Activated T-cell treated with anti-CD3 and anti-CD28 coated beads, Interleukin-2, amount 50 U/mL, for 24 hours (primary cell): ENCODE results near the gene ADH1C.
"Not testable (repeated sequence)": the region's sequence is repeated elsewhere in the genome, so short reads cannot be mapped to it uniquely, and the experiment has no call there.

Source experiments
- DNase-seq: peaks from one replicate; pipeline ENCODE4 v3.0.0-alpha.2; 2020
- H3K27ac Mint-ChIP-seq: 2 replicates; pipeline ENCODE4 v1.8.0; 2020; ENCODE audit warnings: mild to moderate bottlenecking, mixed read lengths
- H3K27me3 Mint-ChIP-seq: 2 replicates; pipeline ENCODE4 v1.8.0; 2020; ENCODE audit warnings: mixed read lengths
- H3K36me3 Mint-ChIP-seq: 2 replicates; pipeline ENCODE4 v1.8.0; 2020; ENCODE audit warnings: low read depth, mixed read lengths
- H3K4me1 Mint-ChIP-seq: 2 replicates; pipeline ENCODE4 v1.8.0; 2020; ENCODE audit warnings: low read depth, mixed read lengths
- H3K4me3 Mint-ChIP-seq: 2 replicates; pipeline ENCODE4 v1.8.0; 2020; ENCODE audit warnings: mild to moderate bottlenecking, moderate library complexity, mixed read lengths
- H3K9me3 Mint-ChIP-seq: 2 replicates; pipeline ENCODE4 v1.8.0; 2020; ENCODE audit warnings: mixed read lengths

Gene ADH1C

GRCh38 chr4:99372464-99372863 is 19.9 kb upstream of the ADH1C start:
- DNase-seq, H3K36me3 Mint-ChIP-seq, H3K4me1 Mint-ChIP-seq, H3K27ac Mint-ChIP-seq, H3K4me3 Mint-ChIP-seq: not testable (repeated sequence)
- Mint-ChIP-seq H3K27me3 (peaks cover 28% of the 10 kb centered on the region), H3K9me3 (peaks cover 14% of the 10 kb centered on the region)

GRCh38 chr4:99367817-99368216 is 15.3 kb upstream of the ADH1C start:
- H3K9me3 Mint-ChIP-seq, DNase-seq, H3K4me3 Mint-ChIP-seq, H3K36me3 Mint-ChIP-seq, H3K4me1 Mint-ChIP-seq, H3K27ac Mint-ChIP-seq: not testable (repeated sequence)
- peaks cover 23% of the 10 kb centered on the region for H3K27me3 Mint-ChIP-seq

- Mint-ChIP-seq H3K4me1 (no peaks in the 10 kb centered on the region), H3K4me3 (no peak overlapping the region), H3K9me3 (no peaks in the 10 kb centered on the region), H3K36me3 (no peaks in the 10 kb centered on the region), H3K27ac (no peak overlapping the region), H3K27me3 (peaks cover 23% of the 10 kb centered on the region)
- no peak for DNase-seq
Measured at GRCh38 chr4:99366491-99366890, 13.9 kb upstream of the ADH1C start.

GRCh38 chr4:99362768-99363167 is 10.2 kb upstream of the ADH1C start:
- no peak for DNase-seq
- Mint-ChIP-seq H3K9me3 (no peaks in the 10 kb centered on the region), H3K36me3 (no peaks in the 10 kb centered on the region), H3K27me3 (peaks cover 10% of the 10 kb centered on the region), H3K4me3 (no peak overlapping the region), H3K27ac (no peak overlapping the region), H3K4me1 (no peaks in the 10 kb centered on the region)

DNA sequence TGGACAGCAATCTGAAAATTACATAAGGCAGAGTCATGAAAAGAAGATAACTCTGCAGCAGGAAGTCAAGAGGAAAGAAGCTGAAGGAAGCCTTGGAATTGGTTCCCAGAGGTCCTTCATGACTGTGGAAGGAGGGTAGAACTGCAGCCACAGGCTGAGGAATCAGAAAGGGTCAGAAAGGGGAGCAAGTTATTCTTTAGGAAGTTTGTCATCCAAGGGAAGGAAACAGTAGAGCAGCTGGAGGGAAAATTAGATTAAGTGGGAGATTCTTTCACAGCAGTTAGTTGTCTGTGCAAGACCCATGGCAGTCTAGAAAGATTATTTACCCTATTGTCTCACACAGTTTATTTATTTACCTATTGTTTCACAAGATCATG is 9.3 kb upstream of the ADH1C start:
- H3K4me1 Mint-ChIP-seq = no peaks in the 10 kb centered on the region
- no peak overlapping the region for H3K4me3 Mint-ChIP-seq
- H3K36me3 Mint-ChIP-seq = no peaks in the 10 kb centered on the region
- H3K27ac Mint-ChIP-seq = no peak overlapping the region
- DNase-seq = no peak
- H3K27me3 Mint-ChIP-seq = peaks cover 3% of the 10 kb centered on the region
- H3K9me3 Mint-ChIP-seq = no peaks in the 10 kb centered on the region

- peaks cover 3% of the 10 kb centered on the region for H3K4me1 Mint-ChIP-seq
- DNase-seq = no peak
- H3K27ac Mint-ChIP-seq = no peak overlapping the region
- H3K36me3 Mint-ChIP-seq = no peaks in the 10 kb centered on the region
- H3K9me3 Mint-ChIP-seq = no peaks in the 10 kb centered on the region
- no peak overlapping the region for H3K4me3 Mint-ChIP-seq
- H3K27me3 Mint-ChIP-seq = peaks cover 5% of the 10 kb centered on the region
Measured at GRCh38 chr4:99361268-99361898, 8.8 kb upstream of the ADH1C start.

DNA sequence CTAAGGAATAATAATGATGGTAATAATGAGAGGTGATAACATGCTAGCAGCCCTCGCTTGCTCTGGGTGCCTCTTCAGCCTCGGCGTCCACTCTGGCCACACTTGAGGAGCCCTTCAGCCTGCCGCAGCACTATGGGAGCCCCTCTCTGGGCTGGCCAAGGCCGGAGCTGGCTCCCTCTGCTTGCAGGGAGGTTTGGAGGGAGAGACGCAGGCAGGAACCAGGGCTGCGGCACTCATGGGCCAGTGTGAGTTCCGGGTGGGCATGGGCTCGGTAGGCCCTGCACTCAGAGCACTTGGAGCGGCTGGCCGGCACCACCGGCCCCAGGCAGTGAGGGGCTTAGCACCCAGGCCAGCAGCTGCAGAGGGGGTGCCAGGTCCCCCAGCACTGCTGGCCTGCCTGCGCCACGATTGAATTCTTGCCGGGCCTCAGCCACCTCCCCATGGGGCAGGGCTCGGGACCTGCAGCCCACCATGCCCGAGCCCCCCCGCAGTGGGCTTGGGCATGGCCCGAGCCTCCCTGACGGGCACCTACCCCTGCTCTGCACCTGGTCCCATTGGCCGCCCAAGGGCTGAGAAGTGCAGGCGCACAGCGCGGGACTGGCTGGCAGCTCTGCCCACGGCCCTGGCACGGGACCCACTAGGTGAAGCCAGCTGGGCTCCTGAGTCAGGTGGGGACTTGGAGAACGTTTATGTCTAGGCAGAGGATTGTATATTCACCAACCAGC is 7.1 kb upstream of the ADH1C start:
- H3K9me3 Mint-ChIP-seq = peaks cover 7% of the 10 kb centered on the region

DNA sequence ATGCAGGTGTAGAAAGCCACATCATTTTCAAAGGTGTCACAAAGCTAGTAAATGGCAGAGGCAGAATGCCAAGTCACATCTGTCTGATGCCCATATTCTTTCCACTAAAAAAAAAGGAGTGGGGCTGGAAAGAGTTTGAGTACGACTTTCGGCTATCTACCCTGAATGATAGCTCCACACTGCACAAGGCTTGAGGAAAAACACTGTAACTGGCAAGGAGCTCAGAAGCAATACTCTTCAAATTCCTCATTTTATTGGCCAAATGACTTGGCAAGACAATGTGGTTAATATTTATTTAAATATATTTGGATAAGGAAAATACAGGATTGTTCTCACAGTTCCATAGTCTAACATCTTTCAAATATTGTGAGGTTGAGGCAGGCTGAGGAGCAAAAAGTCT is 5.4 kb upstream of the ADH1C start:
- no peak for DNase-seq
- Mint-ChIP-seq H3K36me3 (no peaks in the 10 kb centered on the region), H3K27ac (no peak overlapping the region), H3K9me3 (peaks cover 7% of the 10 kb centered on the region), H3K4me3 (no peak overlapping the region), H3K4me1 (peaks cover 9% of the 10 kb centered on the region), H3K27me3 (peaks cover 18% of the 10 kb centered on the region)

More for the DNA sequence above, 7.1 kb upstream of the ADH1C start:
- peaks cover 9% of the 10 kb centered on the region for H3K27me3 Mint-ChIP-seq
- H3K4me3 Mint-ChIP-seq = no peak overlapping the region
- no peak overlapping the region for H3K27ac Mint-ChIP-seq
- no peaks in the 10 kb centered on the region for H3K36me3 Mint-ChIP-seq
- peaks cover 9% of the 10 kb centered on the region for H3K4me1 Mint-ChIP-seq
- DNase-seq = no peak

DNA sequence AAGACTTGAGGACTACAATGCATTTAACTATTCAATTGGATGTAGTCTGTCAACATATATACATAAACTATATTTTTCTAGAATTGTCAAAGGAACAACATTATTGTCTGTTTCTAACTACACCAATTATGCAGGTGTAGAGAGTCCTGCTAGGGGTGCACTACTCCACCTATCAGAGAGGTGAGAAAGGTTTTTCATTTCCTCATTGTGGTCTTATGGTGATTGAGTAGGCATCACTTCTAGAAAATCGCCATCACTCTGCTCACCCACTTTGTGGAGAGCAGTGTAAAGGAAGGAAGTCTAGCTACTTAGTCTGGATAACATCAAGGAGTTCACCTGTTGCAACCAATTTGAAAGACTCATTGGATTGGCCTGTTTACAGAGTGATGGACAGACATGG is 4.4 kb upstream of the ADH1C start:
- H3K4me1 Mint-ChIP-seq = peaks cover 9% of the 10 kb centered on the region
- H3K36me3 Mint-ChIP-seq = no peaks in the 10 kb centered on the region
- no peak for DNase-seq
- no peak overlapping the region for H3K4me3 Mint-ChIP-seq
- peaks cover 7% of the 10 kb centered on the region for H3K9me3 Mint-ChIP-seq
- no peak overlapping the region for H3K27ac Mint-ChIP-seq
- H3K27me3 Mint-ChIP-seq = peaks cover 23% of the 10 kb centered on the region

- H3K27ac Mint-ChIP-seq, DNase-seq, H3K36me3 Mint-ChIP-seq, H3K4me3 Mint-ChIP-seq, H3K9me3 Mint-ChIP-seq, H3K4me1 Mint-ChIP-seq: not testable (repeated sequence)
- peaks cover 24% of the 10 kb centered on the region for H3K27me3 Mint-ChIP-seq
Measured at GRCh38 chr4:99356149-99356548, 3.6 kb upstream of the ADH1C start.

DNA sequence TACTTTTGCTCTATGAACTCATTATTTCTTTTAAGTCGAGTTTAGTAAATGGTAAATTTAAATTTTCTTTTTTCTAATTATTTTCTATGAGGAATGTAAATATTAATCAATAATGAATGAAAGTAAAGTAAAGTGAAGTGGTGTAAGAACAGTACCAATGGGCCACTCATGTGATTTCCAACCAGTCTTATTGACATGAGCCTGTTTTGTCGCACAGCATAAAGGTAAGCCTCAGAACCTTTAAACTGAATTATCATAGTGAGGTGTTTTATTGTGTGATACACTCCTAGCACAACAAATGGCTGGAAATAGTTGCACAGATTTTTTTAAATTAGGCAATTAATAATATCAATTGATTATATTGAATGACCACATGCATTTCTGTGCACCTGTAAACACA is 1.1 kb downstream of the ADH1C start:
- Mint-ChIP-seq H3K36me3 (no peaks in the 10 kb centered on the region), H3K9me3 (peaks cover 7% of the 10 kb centered on the region), H3K4me1 (peaks cover 7% of the 10 kb centered on the region), H3K27me3 (peaks cover 28% of the 10 kb centered on the region), H3K27ac (no peak overlapping the region), H3K4me3 (no peak overlapping the region)
- no peak for DNase-seq

GRCh38 chr4:99349338-99349737 is 3.2 kb downstream of the ADH1C start:
- Mint-ChIP-seq H3K27me3 (peaks cover 22% of the 10 kb centered on the region), H3K9me3 (no peaks in the 10 kb centered on the region), H3K4me1 (no peaks in the 10 kb centered on the region), H3K36me3 (no peaks in the 10 kb centered on the region), H3K4me3 (no peak overlapping the region), H3K27ac (no peak overlapping the region)
- DNase-seq = no peak

DNA sequence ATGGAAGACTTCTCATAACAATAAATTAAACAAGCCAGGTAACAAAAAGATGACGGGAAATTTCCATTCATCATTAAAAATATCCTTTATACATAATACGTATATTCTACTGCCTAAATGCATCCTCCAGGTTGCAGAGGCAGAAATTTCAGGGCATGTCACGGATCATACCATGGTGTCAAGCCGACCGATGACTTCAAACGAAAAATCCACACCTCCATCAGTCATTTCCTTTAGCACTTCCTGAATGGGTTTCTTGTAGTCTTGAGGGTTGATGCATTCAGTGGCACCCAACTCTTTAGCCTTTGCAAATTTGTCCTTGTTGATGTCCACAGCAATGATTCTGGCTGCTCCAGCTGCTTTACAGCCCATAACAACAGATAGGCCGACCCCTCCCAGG is 9.9 kb downstream of the ADH1C start:
- not testable (repeated sequence) for H3K36me3 Mint-ChIP-seq, H3K4me1 Mint-ChIP-seq, H3K4me3 Mint-ChIP-seq, H3K27ac Mint-ChIP-seq, H3K9me3 Mint-ChIP-seq, DNase-seq, H3K27me3 Mint-ChIP-seq

DNA sequence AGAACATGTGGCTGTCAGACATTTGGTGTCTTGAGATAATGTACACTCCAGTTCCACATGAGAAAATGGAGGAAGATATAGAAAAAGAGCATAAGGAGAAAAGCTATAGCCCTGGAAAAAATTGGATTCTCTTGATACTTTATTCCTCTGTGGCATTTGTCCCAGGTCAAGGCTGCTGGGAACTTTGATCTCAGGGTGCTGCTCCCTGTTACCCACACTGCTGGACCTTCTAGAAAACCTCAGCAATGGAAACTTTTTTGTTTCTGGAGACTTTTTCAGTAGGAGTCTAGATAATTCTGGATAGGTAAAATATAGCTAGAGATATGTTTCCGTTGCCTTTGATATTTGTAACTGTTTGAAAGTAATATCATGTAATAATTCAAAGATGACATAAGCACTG is 11.1 kb downstream of the ADH1C start:
- DNase-seq = no peak
- H3K9me3 Mint-ChIP-seq = no peaks in the 10 kb centered on the region
- no peaks in the 10 kb centered on the region for H3K4me1 Mint-ChIP-seq
- H3K27me3 Mint-ChIP-seq = peaks cover 3% of the 10 kb centered on the region
- no peak overlapping the region for H3K4me3 Mint-ChIP-seq
- H3K27ac Mint-ChIP-seq = no peak overlapping the region
- H3K36me3 Mint-ChIP-seq = no peaks in the 10 kb centered on the region

DNA sequence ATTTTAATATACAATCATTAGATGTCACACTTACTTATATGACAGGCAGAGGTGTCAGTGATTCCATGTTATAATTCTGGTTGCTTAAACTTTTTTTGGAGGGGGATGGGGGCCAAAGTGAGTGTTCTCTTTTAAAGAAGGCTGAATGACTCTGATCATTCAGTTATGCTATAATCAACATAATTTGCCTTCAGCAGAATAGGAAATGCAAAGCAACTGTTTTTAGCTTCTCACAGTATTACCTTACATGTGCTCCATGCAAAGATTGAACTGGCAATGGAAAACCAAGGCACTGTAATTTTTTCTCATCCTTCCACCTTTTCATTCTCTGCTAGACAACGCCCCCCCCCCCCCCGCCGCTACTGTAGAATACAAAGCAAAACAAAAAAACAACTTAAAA is 13.4 kb downstream of the ADH1C start:
- H3K27me3 Mint-ChIP-seq = peaks cover 8% of the 10 kb centered on the region
- H3K36me3 Mint-ChIP-seq = no peaks in the 10 kb centered on the region
- no peaks in the 10 kb centered on the region for H3K9me3 Mint-ChIP-seq
- DNase-seq = no peak
- no peak overlapping the region for H3K4me3 Mint-ChIP-seq
- H3K4me1 Mint-ChIP-seq = no peaks in the 10 kb centered on the region
- H3K27ac Mint-ChIP-seq = no peak overlapping the region
